Keratinocyte (primary cell): ENCODE results near the gene CRISP2.

ENCODE experiments used
- EZH2 ChIP-seq: IDR thresholded peaks from one replicate; pipeline ENCODE4 v1.6.1; 2012; ENCODE audit warnings: inconsistent platforms, mild to moderate bottlenecking, low read length, moderate library complexity
- TF ChIP-seq, protein P1 (sequence below), 3 experiments: IDR thresholded peaks in 1 of 3; conservative IDR thresholded peaks in 1 of 3; optimal IDR thresholded peaks in 1 of 3; 2 replicates in 2 of 3; 3 replicates in 1 of 3; pipeline versions ENCODE3 to v1.5.1; 2011; ENCODE audit warnings: low read length in 3 of 3, mild to moderate bottlenecking in 3 of 3, moderate library complexity in 2 of 3, control low read depth in 1 of 3, inconsistent platforms in 1 of 3; ENCODE audit not compliant: insufficient read depth in 2 of 3; ENCODE audit errors: extremely low read depth in 1 of 3

DNA sequence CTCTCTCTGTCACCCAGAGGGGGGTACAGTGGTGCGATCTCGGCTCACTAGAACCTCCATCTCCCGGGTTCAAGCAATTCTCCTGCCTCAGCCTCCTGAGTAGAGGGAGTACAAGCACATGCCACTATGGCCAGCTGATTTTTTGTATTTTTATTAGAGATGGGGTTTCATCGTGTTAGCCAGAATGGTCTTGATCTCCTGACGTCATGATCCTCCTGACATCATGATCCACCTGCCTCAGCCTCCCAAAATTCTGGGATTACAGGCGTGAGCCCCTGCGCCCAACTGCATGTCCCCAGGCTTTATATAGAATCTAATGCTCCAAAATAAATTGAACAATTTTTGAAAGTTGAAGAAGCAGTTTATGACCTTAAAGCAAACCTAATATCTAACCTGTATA is 7.0 kb upstream of the CRISP2 start:
- TF ChIP-seq EZH2 = no peak
- TF ChIP-seq, protein P1, sequence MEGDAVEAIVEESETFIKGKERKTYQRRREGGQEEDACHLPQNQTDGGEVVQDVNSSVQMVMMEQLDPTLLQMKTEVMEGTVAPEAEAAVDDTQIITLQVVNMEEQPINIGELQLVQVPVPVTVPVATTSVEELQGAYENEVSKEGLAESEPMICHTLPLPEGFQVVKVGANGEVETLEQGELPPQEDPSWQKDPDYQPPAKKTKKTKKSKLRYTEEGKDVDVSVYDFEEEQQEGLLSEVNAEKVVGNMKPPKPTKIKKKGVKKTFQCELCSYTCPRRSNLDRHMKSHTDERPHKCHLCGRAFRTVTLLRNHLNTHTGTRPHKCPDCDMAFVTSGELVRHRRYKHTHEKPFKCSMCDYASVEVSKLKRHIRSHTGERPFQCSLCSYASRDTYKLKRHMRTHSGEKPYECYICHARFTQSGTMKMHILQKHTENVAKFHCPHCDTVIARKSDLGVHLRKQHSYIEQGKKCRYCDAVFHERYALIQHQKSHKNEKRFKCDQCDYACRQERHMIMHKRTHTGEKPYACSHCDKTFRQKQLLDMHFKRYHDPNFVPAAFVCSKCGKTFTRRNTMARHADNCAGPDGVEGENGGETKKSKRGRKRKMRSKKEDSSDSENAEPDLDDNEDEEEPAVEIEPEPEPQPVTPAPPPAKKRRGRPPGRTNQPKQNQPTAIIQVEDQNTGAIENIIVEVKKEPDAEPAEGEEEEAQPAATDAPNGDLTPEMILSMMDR (optimal IDR thresholded peaks at IDR 0.05 in 1 of 3, IDR thresholded peaks at IDR 0.05 in 1 of 3, conservative IDR thresholded peaks at IDR 0.05 in 1 of 3; ENCODE audit: extremely low read depth in 1 of 3, insufficient read depth in 2 of 3, low read length in 3 of 3) = no peak
